Measurements from ENCODE around the gene MEF2C. TPM values are rescaled to one million over a fixed set of nuclear protein-coding genes. Genes with fewer than 3 reads are reported as not detected.

The MEF2C gene
- total RNA-seq, 2 experiments from 2014 or later: 0.60 to 0.87 TPM

DNA sequence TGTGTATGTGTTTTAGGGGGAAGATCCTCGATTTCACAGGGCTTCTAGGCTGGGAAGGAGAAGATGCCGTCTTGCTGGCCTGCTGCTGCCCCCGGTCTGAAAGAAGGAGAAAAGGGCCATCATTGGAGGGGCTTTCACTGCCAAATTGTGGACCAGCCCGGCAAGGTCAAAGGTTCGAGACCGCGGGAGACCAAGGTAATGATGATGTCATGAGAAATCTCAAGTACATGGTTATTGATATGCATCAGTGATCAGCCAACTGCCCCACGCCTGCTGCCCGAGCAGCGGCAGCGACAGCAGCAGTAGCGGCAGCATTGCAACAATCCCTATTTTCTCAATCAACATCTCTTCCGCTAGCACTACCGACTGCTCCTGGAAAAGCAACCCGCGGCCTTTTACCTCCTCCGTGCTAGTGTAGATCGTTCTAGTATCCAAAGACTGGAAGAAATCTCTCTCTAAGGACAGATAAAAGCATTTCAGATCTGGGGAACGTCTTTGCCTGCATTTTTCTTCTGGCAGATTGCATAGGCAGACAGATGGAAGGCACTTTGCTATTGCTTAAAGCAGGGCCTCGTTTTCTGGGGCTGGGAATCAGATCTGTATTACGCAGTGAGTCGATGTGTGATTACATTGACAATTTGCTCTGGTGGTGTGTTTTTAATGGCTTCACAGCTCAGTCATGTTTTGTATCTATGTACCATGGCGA lies 215.3 kb downstream of the MEF2C start:
- peaks cover 23% of the 10 kb centered on the region for H3K4me1 ChIP-seq (ENCODE audit: insufficient read depth, low read length)
- DNase-seq: no peak
- ChIA-PET CTCF (no interaction called here), POLR2A (no interaction called here)
- H3K27ac ChIP-seq (ENCODE audit: low read depth in 1 of 2, low read length in 2 of 2): no peak overlapping the region
- H3K9me3 Mint-ChIP-seq: peaks cover 9% of the 10 kb centered on the region
- no peaks in the 10 kb centered on the region for H3K36me3 Mint-ChIP-seq (ENCODE audit: low read depth)
- H3K4me1 Mint-ChIP-seq (ENCODE audit: low read depth): peaks cover 36% of the 10 kb centered on the region
- intact Hi-C loops (cut with DNase I, micrococcal nuclease): no loop called here
- H3K9me3 ChIP-seq (ENCODE audit: control insufficient read depth in 1 of 2, insufficient read depth in 1 of 2, low read length in 2 of 2): peaks cover 17 to 22% of the 10 kb centered on the region in 2 experiments
- peaks cover 99% of the 10 kb centered on the region for H3K27me3 Mint-ChIP-seq
- H3K27me3 ChIP-seq (ENCODE audit: control insufficient read depth in 1 of 2, insufficient read depth in 2 of 2, low read length in 2 of 2): peaks cover 60 to 100% of the 10 kb centered on the region in 2 experiments
- H3K4me3 ChIP-seq (ENCODE audit: low read length): no peak overlapping the region
- peak overlapping the region; percentile 69 for H3K4me3 Mint-ChIP-seq
- ATAC-seq (ENCODE audit: poor library complexity): peak; percentile 17
- no peak for TF ChIP-seq CTCF (IDR thresholded peaks at IDR 0.05)
- H3K27ac Mint-ChIP-seq: no peak overlapping the region
- no peaks in the 10 kb centered on the region for H3K36me3 ChIP-seq (ENCODE audit: insufficient read depth, low read length)
